Astrocyte of the cerebellum (primary cell): ENCODE results near the gene SCGB1C2.

Source experiments
- DNase-seq: peaks from one replicate; pipeline ENCODE4 v3.0.0-alpha.2; 2011; ENCODE audit warnings: low read depth
- H3K4me3 ChIP-seq: 2 replicates; pipeline ENCODE4 v1.5.1; 2011; ENCODE audit warnings: mild to moderate bottlenecking, low read depth, low read length, moderate library complexity
- in situ Hi-C: cut with HindIII; loops from 2 replicates; pipeline ENCODE4 v1.10.0; 2017; ENCODE audit warnings: low sequenced_read_pairs
- TF ChIP-seq, protein P1 (sequence below): IDR thresholded peaks from 2 replicates; pipeline ENCODE4 v1.5.1; 2012; ENCODE audit warnings: low read length, low read depth, moderate library complexity, mild to moderate bottlenecking; ENCODE audit errors: missing control alignments

SCGB1C2 gene

DNA sequence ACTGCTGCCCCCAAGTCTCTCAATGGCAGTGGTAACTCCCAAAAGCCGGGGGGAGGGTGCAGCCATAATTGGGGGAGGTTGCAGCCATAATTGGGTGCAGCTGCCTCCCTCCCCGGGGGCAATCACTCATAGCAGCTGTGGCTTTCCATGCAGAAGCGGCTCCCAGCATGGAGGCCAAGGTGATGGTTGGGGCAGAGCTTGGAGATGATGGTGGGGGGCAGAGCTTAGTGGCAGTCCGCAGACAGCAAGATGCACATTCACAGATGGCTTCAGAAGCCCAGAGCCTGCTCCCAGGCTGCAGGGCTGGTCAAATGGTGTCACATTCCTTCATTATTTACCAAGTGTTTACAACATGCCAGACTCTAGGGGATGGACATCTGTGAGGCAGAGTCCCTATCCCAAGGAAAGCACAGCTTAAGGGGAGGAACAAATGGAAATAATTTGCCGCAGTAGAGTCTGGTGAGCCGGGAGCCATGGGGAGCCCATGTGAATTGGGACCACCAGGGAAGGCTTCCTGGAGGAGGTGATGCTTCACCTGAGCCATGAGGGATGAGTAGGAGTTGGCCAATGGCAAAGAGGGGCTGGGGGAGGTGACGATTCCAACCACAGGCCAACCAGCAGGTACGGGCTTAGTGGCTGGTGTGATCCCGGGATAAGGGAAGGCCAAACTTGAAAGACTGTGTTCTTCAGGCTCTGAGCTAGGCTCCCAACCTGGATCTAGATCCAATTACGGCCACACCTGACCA, 36.0 kb downstream of the SCGB1C2 start:
- TF ChIP-seq, protein P1, sequence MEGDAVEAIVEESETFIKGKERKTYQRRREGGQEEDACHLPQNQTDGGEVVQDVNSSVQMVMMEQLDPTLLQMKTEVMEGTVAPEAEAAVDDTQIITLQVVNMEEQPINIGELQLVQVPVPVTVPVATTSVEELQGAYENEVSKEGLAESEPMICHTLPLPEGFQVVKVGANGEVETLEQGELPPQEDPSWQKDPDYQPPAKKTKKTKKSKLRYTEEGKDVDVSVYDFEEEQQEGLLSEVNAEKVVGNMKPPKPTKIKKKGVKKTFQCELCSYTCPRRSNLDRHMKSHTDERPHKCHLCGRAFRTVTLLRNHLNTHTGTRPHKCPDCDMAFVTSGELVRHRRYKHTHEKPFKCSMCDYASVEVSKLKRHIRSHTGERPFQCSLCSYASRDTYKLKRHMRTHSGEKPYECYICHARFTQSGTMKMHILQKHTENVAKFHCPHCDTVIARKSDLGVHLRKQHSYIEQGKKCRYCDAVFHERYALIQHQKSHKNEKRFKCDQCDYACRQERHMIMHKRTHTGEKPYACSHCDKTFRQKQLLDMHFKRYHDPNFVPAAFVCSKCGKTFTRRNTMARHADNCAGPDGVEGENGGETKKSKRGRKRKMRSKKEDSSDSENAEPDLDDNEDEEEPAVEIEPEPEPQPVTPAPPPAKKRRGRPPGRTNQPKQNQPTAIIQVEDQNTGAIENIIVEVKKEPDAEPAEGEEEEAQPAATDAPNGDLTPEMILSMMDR: no peak
- DNase-seq: no peak
- no peak overlapping the region for H3K4me3 ChIP-seq
- in situ Hi-C loops: no loop called here

DNA sequence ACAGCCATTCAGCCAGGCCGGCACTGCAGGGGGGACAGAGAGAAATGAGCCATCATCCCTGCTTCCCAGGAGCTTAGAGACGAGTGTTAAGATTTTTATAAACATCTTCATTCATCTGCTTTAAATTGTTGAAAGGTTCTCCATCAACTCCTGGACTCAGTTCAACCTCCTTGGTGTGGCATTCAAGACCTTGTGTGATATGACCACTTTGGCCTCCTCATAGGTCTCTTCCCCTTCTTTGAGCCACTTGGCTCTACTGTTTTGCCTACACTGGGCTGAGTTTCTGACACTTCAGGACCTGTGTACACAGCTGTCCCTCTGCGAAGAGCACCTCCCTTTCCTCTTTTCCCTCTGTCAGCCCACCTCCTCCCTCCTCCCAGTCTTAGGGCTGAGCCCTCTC, 39.8 kb downstream of the SCGB1C2 start:
- TF ChIP-seq, protein P1: no peak
- no peak overlapping the region for H3K4me3 ChIP-seq
- in situ Hi-C loops: no loop called here
- no peak for DNase-seq

DNA sequence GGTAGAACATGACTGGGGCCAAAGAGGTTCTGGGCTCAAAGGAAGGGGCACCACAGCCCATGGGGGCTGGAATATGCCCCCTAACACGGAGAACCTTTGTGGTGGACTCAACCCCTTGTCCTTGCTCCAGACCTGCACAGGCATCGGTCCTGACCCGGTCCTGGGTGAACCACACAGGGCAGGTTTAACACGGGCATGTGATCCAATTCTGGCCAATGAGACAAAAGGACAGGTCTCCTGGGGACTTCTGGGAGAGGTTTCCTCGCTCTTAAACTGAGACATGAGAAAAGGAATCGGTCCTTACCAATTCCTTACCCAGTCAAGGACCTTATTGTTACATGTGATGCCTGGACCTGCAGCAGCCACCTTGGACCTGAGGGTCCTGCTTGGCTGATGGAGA, 40.4 kb downstream of the SCGB1C2 start:
- in situ Hi-C loops: no loop called here
- TF ChIP-seq, protein P1: no peak
- no peak for DNase-seq

DNA sequence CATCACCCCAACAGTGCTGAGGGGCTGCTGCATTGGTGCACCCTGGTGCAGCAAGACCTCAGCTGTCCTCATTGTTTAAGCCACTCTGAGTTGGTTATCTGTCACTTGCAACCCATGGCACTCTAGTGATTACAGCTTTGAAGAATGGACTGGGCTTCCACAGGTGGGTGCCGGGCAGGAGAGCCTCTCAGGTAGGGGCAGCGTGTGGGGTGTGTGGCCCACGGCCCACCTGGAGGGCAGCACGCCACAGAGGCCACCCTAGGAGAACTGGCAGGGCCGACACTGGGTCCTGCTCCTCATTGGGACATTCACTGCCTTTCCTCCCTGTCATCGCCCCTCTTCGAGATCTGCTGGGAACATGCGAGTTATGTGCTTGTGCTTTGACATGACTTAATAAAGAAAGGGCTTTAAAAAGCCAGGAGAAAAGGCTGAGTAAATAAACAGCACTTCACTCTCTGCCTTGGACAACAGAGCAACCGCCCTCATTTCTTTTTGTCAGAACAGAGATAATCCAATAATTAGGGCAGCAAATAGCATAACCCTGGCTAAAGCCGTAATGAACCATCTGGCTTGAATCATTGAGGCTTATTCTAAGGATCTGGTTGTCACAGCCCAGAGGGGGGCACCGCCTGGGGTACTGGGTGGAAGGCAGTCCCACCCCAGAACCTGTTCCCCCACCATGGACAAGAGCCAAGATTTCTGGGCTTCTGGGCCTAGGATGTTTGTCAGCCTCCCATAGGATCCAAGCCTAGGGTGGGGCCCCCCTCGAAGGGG, 41.1 kb downstream of the SCGB1C2 start:
- H3K4me3 ChIP-seq: no peak overlapping the region
- DNase-seq: no peak
- in situ Hi-C loops: no loop called here
- TF ChIP-seq, protein P1: no peak

More for the DNA sequence above, 40.4 kb downstream of the SCGB1C2 start:
- no peak overlapping the region for H3K4me3 ChIP-seq

DNA sequence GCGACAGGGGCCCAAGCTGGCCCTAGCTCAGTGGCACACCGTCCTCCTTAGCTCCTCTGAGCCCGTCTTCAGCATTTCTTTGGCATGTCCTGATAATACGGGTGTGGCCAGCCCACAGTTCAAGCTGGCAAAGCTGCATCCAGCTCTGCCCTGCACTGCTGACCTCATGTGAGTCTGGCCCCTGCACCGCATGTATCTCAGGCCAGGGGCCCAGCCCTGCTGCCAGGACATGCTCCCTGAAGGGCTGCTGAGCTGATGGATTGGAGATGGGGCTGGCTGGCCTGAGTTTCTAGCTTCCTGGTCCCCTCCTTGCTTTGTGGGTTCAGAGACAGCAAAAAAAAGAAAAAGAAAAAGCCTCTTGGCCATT, 41.7 kb downstream of the SCGB1C2 start:
- H3K4me3 ChIP-seq: no peak overlapping the region
- TF ChIP-seq, protein P1: no peak
- DNase-seq: no peak
- in situ Hi-C loops: no loop called here

DNA sequence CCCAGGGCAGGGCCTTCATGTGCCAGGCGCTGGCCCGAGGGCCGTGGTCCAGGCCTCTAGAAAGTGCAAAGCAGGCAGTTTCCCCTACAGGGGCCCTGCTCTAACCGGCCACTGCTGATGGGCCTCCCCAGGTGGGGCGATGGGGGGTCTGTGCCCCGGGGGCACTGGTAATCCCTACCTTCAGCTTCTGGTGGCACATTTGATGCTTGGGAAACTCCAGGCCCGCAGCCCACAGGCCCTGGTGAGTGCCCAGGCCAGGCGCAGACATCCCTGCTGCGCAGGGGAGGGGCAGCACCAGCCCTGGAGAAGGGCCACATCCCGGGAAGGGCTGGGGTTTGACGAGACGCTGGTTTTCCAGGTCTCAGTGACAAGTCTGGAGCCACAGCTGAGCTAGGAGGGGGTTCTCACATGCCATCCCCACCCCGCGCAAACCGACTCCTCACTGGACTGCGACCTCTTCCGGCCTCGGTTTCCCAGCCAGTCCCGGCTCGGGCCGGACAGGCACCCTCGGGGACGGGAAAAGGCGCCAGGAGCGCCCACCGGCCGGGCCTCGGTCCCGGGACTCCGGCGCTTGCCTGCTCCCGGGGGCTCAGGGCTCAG, 42.5 kb downstream of the SCGB1C2 start:
- in situ Hi-C loops: no loop called here
- H3K4me3 ChIP-seq: no peak overlapping the region
- TF ChIP-seq, protein P1: no peak
- no peak for DNase-seq
